Heart left ventricle (tissue), 16 donors: ENCODE measurements around the gene CCDC137. TPM values are rescaled to one million over a fixed set of nuclear protein-coding genes. Genes with fewer than 3 reads are reported as not detected.

Source experiments
- ATAC-seq, 4 donors: fragments of 200-7000 bp; cut with Tn5 transposase; one replicate each; pipeline ENCODE4 v1.9.1; 2020 to 2022; ENCODE audit warnings: moderate library complexity in 4 of 4, mild to moderate bottlenecking in 3 of 4, moderate number of reproducible peaks in 1 of 4
- DNase-seq, 5 donors: peaks; one replicate each; pipeline ENCODE4 v3.0.0-alpha.2; 2020
- H3K27ac ChIP-seq, 12 donors: fragments of 200-600 bp; sonication (generic) in 4 of 12; one replicate each; pipeline versions ENCODE4 v1.5.0 to v1.8.0; 2016 to 2022; ENCODE audit warnings: mild to moderate bottlenecking in 2 of 12
- H3K27me3 ChIP-seq, 9 donors: fragments of 200-600 bp; sonication (generic) in 2 of 9; one replicate each; pipeline versions ENCODE4 v1.5.1 to v1.8.0; 2016 to 2022; ENCODE audit warnings: mild to moderate bottlenecking in 3 of 9
- H3K36me3 ChIP-seq, 9 donors: fragments of 200-600 bp; sonication (generic) in 2 of 9; one replicate each; pipeline versions ENCODE4 v1.5.0 to v1.8.0; 2018 to 2022; ENCODE audit warnings: mild to moderate bottlenecking in 2 of 9
- H3K4me1 ChIP-seq, 12 donors: fragments of 200-600 bp; sonication (generic) in 4 of 12; one replicate each; pipeline versions ENCODE4 v1.5.0 to v1.8.0; 2016 to 2022; ENCODE audit warnings: mild to moderate bottlenecking in 3 of 12
- H3K4me3 ChIP-seq, 12 donors: fragments of 200-600 bp; sonication (generic) in 4 of 12; one replicate each; pipeline versions ENCODE4 v1.5.0 to v1.8.0; 2017 to 2022; ENCODE audit warnings: mild to moderate bottlenecking in 9 of 12, moderate library complexity in 4 of 12
- H3K9me3 ChIP-seq, 12 donors: fragments of 200-600 bp; sonication (generic) in 4 of 12; one replicate each; pipeline versions ENCODE4 v1.5.0 to v1.8.0; 2016 to 2022; ENCODE audit warnings: mild to moderate bottlenecking in 1 of 12
- CTCF ChIP-seq, 12 donors: fragments of 200-600 bp; sonication (generic) in 4 of 12; IDR thresholded peaks; one replicate each; pipeline versions ENCODE4 v1.5.0 to v1.8.0; 2018 to 2022; ENCODE audit warnings: antibody characterized with exemption in 12 of 12, mild to moderate bottlenecking in 5 of 12
- POLR2A ChIP-seq, 2 donors: fragments of 450-650 bp; IDR thresholded peaks; one replicate each; pipeline ENCODE4 v1.6.1; 2017; ENCODE audit warnings: antibody characterized with exemption in 2 of 2, mild to moderate bottlenecking in 2 of 2, moderate library complexity in 2 of 2
- WGBS, 4 donors: extraction: QIAGEN DNeasy Blood & Tissue Kit in 2 of 4; methylation state at CpG; one replicate each; pipeline versions ENCODE4 v1.1.5 to v1.1.7; 2013 to 2018; 5-methylcytosine and 5-hydroxymethylcytosine counted together
- intact Hi-C, 10 donors: fragments of 100-400 bp; cut with DNase I; formaldehyde crosslinking; loops; one replicate each; pipeline versions ENCODE4 v1.11.1 to v1.14.2; 2022
- polyA plus RNA-seq, 2 donors: library from polyadenylated mRNA; stranded (reverse); fragments of 200-250 nt; gene quantifications; one replicate each; pipeline ENCODE4 v1.2.3, GENCODE V29; 2013
- total RNA-seq, 9 donors: library from RNA; depleted of rRNA in 2 of 9; stranded (reverse); fragments of >200 nt in 2 of 9; fragmentation: NEBNext Ultra II Directional in 3 of 9; extraction: Animal tissue kit (Norgen Biotek cat#: 25700) in 3 of 9; gene quantifications; one replicate each; pipeline versions ENCODE4 v1.1.0 to v1.2.4, GENCODE V29; 2016 to 2023
- donor health status: ischemic (EF 13 %, LVEDD 7.1; RV severe dilation, severe dysfunction).
- donor health status: healthy with polysubstance abuse.
- donor health status: DM: no; HTN: yes; CAD: no.
- donor health status: DM: no; HTN: no; CAD: no.
- donor health status: ischemic (EF 25% LVEDD 6.9; RV normal size, moderate dysfunction).
- donor health status: ischemic (EF 25% LVEDD 5.7; RV mildly dilated, moderate dysfunction).
- donor health status: healthy.
- donor health status: DM: yes; HTN: yes; CAD: no.
- donor health status: ischemic (EF 35%, LVEDD 5.7; RV mildly dilated, moderate dysfunction).
- donor health status: nonischemic (EF 11% LVEDD 7.7; RV severe dilation, severe dysfunction).
- donor health status: DM: yes; HTN: yes; CAD: no.
- donor health status: PGD.
- donor health status: ischemic (EF 29% LVEDD 5.4; RV normal size, mild dysfunction).
- donor health status: nonischemic (EF 23%, LVEDD 6.1; RV moderate dilation, normal function).

CCDC137 gene
- total and polyA plus RNA-seq, 11 donors, result 3.5 to 20.0 (median 7.8) TPM

DNA sequence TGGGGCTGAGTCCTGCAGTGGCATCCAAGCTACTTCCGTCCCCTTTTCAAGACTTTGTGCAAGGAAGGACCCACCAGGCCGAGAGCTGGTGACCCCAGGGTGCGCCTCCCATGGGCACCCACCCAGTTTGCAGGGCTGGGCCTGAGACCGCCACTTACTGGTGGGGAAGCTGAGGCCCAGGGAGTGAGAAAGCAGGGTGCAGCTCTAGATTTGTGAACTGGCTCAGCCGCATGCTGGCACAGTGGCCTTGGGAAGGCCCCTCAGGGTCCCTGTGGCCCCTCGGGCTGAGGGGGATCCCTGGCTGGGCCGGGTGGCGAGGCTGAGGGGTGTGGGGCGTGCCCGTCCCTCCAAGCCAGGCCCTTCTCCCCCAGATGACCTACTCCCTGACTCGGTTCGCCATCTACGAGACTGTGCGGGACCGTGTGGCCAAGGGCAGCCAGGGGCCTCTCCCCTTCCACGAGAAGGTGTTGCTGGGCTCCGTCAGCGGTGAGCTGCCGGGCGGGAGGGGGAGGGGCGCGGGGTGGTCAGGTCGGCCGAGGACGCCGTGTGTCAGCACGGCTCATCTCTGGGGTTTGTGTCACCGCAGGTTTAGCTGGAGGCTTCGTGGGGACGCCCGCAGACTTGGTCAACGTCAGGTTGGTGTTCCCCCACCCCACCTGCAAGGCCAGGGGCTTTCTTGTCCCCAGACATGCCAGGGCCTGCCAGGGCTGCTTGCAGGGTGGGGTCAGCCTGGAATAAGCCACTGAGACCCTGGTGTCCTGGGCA is 48.8 kb downstream of the CCDC137 start:
- no peaks in the 10 kb centered on the region for H3K36me3 ChIP-seq
- 83 to 93% (median 87%) methylated on average over 12 to 32 of the region's 32 CpGs for WGBS, 4 donors
- H3K9me3 ChIP-seq, result no peaks in the 10 kb centered on the region
- no peak overlapping the region for H3K27ac ChIP-seq
- intact Hi-C loops, result no loop called here
- H3K4me3 ChIP-seq, result no peak overlapping the region
- no peaks in the 10 kb centered on the region for H3K27me3 ChIP-seq
- H3K4me1 ChIP-seq, result peaks cover 6 to 33% (median 27%) of the 10 kb centered on the region in 12 donors
- no peak for TF ChIP-seq CTCF (IDR thresholded peaks at IDR 0.05)
- DNase-seq (no peak), ATAC-seq (no peak)

- WGBS, 4 donors, result 90 to 94% (median 92%) methylated on average over 21 to 43 of the region's 43 CpGs
- no peak for ATAC-seq
- Histone ChIP-seq H3K36me3 (no peaks in the 10 kb centered on the region), H3K9me3 (no peaks in the 10 kb centered on the region), H3K27ac (no peak overlapping the region), H3K4me3 (no peak overlapping the region), H3K27me3 (no peaks in the 10 kb centered on the region), H3K4me1 (peaks cover 4 to 25% (median 19%) of the 10 kb centered on the region in 12 donors)
- no peak for TF ChIP-seq POLR2A (IDR thresholded peaks at IDR 0.05)
- no peak for TF ChIP-seq CTCF (IDR thresholded peaks at IDR 0.05)
- intact Hi-C loops, result no loop called here
- DNase-seq, result no peak
Observed at GRCh38 chr17:81715872-81716673, 49.5 kb downstream of the CCDC137 start.

- H3K4me1 ChIP-seq, result peaks cover 0 to 19% (median 13%) of the 10 kb centered on the region in 12 donors
- WGBS, 4 donors, result 92 to 96% (median 96%) methylated on average over 11 to 12 of the region's 12 CpGs; no CpG with 5 or more reads in 1 of the 4 donors
Observed at GRCh38 chr17:81716674-81716996, 50.1 kb downstream of the CCDC137 start.

More at GRCh38 chr17:81716674-81716996, 50.1 kb downstream of the CCDC137 start:
- intact Hi-C loops, result no loop called here
- no peak for TF ChIP-seq CTCF (IDR thresholded peaks at IDR 0.05)
- TF ChIP-seq POLR2A (IDR thresholded peaks at IDR 0.05), result no peak
- H3K9me3 ChIP-seq, result no peaks in the 10 kb centered on the region
- no peak for ATAC-seq
- no peak overlapping the region for H3K4me3 ChIP-seq
- H3K36me3 ChIP-seq, result no peaks in the 10 kb centered on the region
- H3K27me3 ChIP-seq, result no peaks in the 10 kb centered on the region
- H3K27ac ChIP-seq, result no peak overlapping the region
- DNase-seq, result no peak
